ENCODE data around the gene GPR55. TPM values are rescaled to one million over a fixed set of nuclear protein-coding genes. Genes with fewer than 3 reads are reported as not detected.

The GPR55 gene
- total and polyA plus RNA-seq, 8 donors = 0.02 to 0.12 (median 0.06) TPM; not detected in 3

- ATAC-seq (no peak), FAIRE-seq (no peak), DNase-seq (peak in 2 of 6 donors; percentile 3 to 21)
- no peak overlapping the region for H3K4me3 ChIP-seq
- H3K27ac ChIP-seq = no peak overlapping the region
- 55 to 62% methylated on average over 6 of the region's 6 CpGs for WGBS, 2 donors
- no peaks in the 10 kb centered on the region for H3K36me3 ChIP-seq
- no peak for TF ChIP-seq CTCF (IDR thresholded peaks at IDR 0.05)
- no peaks in the 10 kb centered on the region for H3K4me1 ChIP-seq
- intact Hi-C loops (cut with DNase I) = no loop called here
- H3K27me3 ChIP-seq = no peaks in the 10 kb centered on the region
- no peaks in the 10 kb centered on the region for H3K9me3 ChIP-seq
Observed at GRCh38 chr2:230924092-230924469, 961 bp downstream of the GPR55 start.

GRCh38 chr2:230922951-230923717 lies 1.9 kb downstream of the GPR55 start:
- 73 to 80% methylated on average over 16 of the region's 16 CpGs for WGBS, 2 donors
- Histone ChIP-seq H3K27me3 (no peaks in the 10 kb centered on the region), H3K36me3 (no peaks in the 10 kb centered on the region), H3K4me3 (no peak overlapping the region), H3K27ac (no peak overlapping the region), H3K9me3 (no peaks in the 10 kb centered on the region), H3K4me1 (no peaks in the 10 kb centered on the region)
- ATAC-seq (no peak), DNase-seq (peak in 2 of 6 donors; percentile 6 to 17), FAIRE-seq (no peak)
- no peak for TF ChIP-seq CTCF (IDR thresholded peaks at IDR 0.05)
- intact Hi-C loops (cut with DNase I) = no loop called here

- Histone ChIP-seq H3K36me3 (no peaks in the 10 kb centered on the region), H3K9me3 (no peaks in the 10 kb centered on the region), H3K4me1 (no peaks in the 10 kb centered on the region), H3K27ac (no peak overlapping the region), H3K4me3 (no peak overlapping the region), H3K27me3 (no peaks in the 10 kb centered on the region)
- 57 to 63% methylated on average over 11 of the region's 11 CpGs for WGBS, 2 donors
- ATAC-seq = no peak
- no peak for TF ChIP-seq CTCF (IDR thresholded peaks at IDR 0.05)
- FAIRE-seq = no peak
- intact Hi-C loops (cut with DNase I) = no loop called here
- DNase-seq = peak in 2 of 6 donors; percentile 2 to 11
Observed at GRCh38 chr2:230921806-230922595, 3.0 kb downstream of the GPR55 start.

- H3K36me3 ChIP-seq = no peaks in the 10 kb centered on the region
- DNase-seq (no peak), FAIRE-seq (no peak), ATAC-seq (no peak)
- no peaks in the 10 kb centered on the region for H3K27me3 ChIP-seq
- H3K4me3 ChIP-seq = no peak overlapping the region
- no peak for TF ChIP-seq CTCF (IDR thresholded peaks at IDR 0.05)
- H3K27ac ChIP-seq = no peak overlapping the region
- intact Hi-C loops (cut with DNase I) = no loop called here
- H3K4me1 ChIP-seq = no peaks in the 10 kb centered on the region
- WGBS, 2 donors = 61 to 64% methylated on average over 2 of the region's 2 CpGs
- H3K9me3 ChIP-seq = no peaks in the 10 kb centered on the region
Observed at GRCh38 chr2:230920167-230920566, 4.9 kb downstream of the GPR55 start.

GRCh38 chr2:230919681-230920080 lies 5.4 kb downstream of the GPR55 start:
- intact Hi-C loops (cut with DNase I) = no loop called here
- H3K9me3 ChIP-seq = no peaks in the 10 kb centered on the region
- H3K27me3 ChIP-seq = no peaks in the 10 kb centered on the region
- no peaks in the 10 kb centered on the region for H3K4me1 ChIP-seq
- H3K36me3 ChIP-seq = no peaks in the 10 kb centered on the region
- no peak for ATAC-seq
- no peak for DNase-seq
- no peak for FAIRE-seq
- H3K4me3 ChIP-seq = no peak overlapping the region
- H3K27ac ChIP-seq = no peak overlapping the region
- TF ChIP-seq CTCF (IDR thresholded peaks at IDR 0.05) = no peak
- WGBS, 2 donors = 53 to 63% methylated on average over 2 of the region's 2 CpGs

All from pancreas (tissue), 10 donors.